Skin epidermis (tissue), 12 donors: ENCODE data around the gene PRAC1.
A peak's percentile ranks its signal among the peaks of the same experiment; 100 is the strongest.

Experiments used
- H3K27ac ChIP-seq, 21 experiments: fragments of 200-600 bp; sonication (generic) in 11 of 21; one replicate each; pipeline ENCODE4 v1.5.0; 2020; ENCODE audit warnings: mild to moderate bottlenecking in 3 of 21, inconsistent platforms in 2 of 21, moderate library complexity in 2 of 21
- H3K4me3 ChIP-seq, 7 experiments: fragments of 200-600 bp; sonication (generic) in 2 of 7; one replicate each; pipeline ENCODE4 v1.5.0; 2020; ENCODE audit warnings: inconsistent platforms in 2 of 7, mild to moderate bottlenecking in 2 of 7, moderate library complexity in 1 of 7

Gene PRAC1

GRCh38 chr17:48748718-48749566 is 26.6 kb upstream of the PRAC1 start:
- H3K27ac ChIP-seq: no peak overlapping the region
- H3K4me3 ChIP-seq: no peak overlapping the region

DNA sequence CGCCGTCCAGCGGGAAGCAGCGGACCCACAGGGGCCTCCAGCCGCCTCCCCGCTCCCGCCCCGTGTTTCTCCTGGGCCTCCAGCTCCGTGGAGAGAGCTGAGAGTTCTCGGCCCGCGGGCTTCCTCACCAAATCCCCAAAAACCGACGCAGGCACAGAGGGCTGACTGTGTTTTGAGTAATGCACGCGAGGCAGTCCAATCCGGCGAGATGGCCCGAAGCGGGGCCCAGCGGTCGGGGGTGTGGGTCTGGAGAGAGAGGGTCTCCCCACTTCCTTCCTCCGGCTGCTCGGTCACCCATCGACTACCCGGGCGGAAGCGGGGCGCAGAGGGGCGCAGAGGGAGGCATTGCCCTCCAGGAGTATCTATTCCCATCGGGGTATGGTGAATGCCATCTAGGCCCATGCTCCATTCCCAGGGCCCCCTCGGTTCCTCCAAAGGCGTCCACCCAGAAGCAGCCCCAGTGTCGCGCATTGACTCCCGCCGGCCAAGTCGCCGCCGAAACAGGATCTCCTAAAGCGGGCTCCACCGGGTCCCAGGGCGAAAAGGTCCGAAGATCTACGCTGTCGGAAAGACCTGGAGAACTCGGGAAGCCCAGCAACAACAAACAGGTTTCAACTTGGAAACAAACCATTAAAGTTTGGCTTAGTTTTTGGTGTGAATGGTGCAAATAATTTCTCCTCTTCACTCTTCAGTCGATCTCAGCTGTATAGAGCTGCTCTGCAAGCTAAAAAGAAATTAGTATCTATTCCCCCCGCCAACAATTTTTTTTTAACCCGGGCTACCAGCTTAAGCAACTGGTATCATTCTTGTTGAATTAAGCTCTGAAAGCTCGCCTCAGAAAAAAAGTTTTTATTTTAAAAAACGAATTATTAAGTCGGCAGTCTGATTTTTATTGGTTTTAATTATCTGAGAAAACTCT is 25.4 kb upstream of the PRAC1 start:
- H3K27ac ChIP-seq: no peak overlapping the region
- no peak overlapping the region for H3K4me3 ChIP-seq

GRCh38 chr17:48746916-48747444 is 24.7 kb upstream of the PRAC1 start:
- Histone ChIP-seq H3K4me3 (no peak overlapping the region), H3K27ac (no peak overlapping the region)

- no peak overlapping the region for H3K27ac ChIP-seq
- no peak overlapping the region for H3K4me3 ChIP-seq
Observed at GRCh38 chr17:48745381-48746275, 23.3 kb upstream of the PRAC1 start.

GRCh38 chr17:48740537-48740936 is 18.2 kb upstream of the PRAC1 start:
- no peak overlapping the region for H3K4me3 ChIP-seq
- no peak overlapping the region for H3K27ac ChIP-seq

DNA sequence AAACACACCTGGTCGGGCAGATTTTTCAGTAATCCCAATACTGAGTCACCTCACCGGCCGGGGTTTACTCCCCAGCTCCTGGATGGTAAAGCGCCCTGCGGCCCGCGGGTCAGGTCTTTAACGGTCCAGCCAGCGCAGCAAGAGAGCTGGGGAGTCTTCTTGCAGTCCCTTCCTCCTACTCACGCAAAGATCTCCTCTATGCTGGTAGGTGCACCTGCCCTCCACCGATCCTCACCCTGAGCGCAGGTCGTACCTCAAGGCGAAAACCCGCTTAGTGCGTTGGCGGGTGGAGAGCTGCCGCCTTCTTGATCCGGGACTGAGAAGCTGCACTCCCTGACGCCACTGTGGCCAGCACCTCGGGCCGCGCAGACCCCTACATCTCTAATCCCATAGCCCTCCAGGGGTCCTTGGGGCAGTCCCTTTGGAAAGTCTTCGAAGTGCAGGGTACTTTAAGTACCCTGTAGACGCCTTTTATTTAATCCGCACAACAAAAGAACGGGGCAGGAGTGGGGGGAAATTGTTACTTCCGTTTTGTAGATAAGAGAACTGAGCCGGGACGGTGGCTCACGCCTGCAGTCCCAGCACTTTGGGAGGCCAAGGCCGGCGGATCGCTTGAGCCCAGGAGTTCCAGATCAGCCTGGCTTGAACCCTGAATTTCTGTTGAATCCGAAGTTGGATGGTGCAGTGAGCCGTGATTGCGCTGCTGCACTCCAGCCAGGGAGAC is 16.6 kb upstream of the PRAC1 start:
- Histone ChIP-seq H3K27ac (no peak overlapping the region), H3K4me3 (no peak overlapping the region)

DNA sequence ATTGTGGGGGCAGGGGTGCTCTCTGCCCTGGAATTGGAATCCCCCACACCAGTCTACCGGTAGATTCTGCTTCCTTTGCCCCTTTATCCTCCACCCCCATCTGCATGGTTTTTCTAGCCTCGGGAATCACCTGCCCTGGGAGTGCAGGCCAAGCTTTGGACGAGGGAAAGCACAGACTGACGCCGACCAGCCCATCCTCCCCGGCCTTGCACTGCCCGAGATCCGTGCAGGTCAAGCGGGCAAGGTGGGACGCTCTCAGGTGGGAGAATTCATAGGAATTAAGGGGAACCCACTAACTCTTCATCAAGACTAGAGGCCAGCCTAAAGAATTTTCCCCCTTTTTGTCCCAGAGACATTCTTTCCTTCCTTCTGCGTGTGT is 16.1 kb upstream of the PRAC1 start:
- Histone ChIP-seq H3K4me3 (no peak overlapping the region), H3K27ac (no peak overlapping the region)

DNA sequence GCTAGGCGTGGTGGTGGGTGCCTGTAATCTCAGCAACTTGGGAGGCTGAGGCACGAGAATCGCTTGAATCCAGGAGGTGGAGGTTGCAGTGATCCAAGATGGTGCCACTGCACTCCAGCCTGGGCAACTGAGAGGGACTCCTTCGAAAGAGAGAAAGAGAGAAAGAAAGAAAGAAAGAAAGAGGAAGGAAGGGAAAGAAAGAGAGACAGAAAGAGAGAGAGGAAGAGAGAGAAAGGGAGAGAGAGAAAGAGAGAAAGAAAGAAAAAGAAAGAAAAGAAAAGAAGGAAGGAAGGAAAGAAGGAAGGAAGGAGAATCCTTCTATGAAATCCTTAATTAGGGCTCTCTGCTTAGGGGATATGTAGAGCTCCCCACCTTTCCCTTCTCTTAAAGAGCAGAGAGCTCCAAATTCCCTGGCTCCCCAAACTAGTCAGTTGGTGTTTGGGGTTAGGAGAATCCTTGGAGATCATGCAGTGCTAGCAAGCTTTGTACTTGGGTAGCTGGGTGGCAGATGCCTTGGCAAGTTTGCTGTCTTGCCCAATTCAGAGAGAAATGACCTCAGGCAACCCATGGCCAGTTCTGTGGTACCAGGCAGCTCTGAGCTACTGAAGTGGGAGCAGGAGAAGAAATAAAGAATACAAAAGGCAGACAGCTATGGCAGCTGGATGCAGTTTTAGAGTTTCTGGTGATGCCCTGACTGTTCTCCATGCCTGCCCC is 15.2 kb upstream of the PRAC1 start:
- no peak overlapping the region for H3K4me3 ChIP-seq
- no peak overlapping the region for H3K27ac ChIP-seq

- Histone ChIP-seq H3K27ac (no peak overlapping the region), H3K4me3 (no peak overlapping the region)
Observed at GRCh38 chr17:48735062-48735351, 12.7 kb upstream of the PRAC1 start.

- H3K27ac ChIP-seq: no peak overlapping the region
- no peak overlapping the region for H3K4me3 ChIP-seq
Observed at GRCh38 chr17:48734333-48735061, 12.2 kb upstream of the PRAC1 start.

- H3K4me3 ChIP-seq: no peak overlapping the region
- no peak overlapping the region for H3K27ac ChIP-seq
Observed at GRCh38 chr17:48733632-48734328, 11.5 kb upstream of the PRAC1 start.

GRCh38 chr17:48732688-48733629 is 10.6 kb upstream of the PRAC1 start:
- Histone ChIP-seq H3K27ac (no peak overlapping the region), H3K4me3 (no peak overlapping the region)

DNA sequence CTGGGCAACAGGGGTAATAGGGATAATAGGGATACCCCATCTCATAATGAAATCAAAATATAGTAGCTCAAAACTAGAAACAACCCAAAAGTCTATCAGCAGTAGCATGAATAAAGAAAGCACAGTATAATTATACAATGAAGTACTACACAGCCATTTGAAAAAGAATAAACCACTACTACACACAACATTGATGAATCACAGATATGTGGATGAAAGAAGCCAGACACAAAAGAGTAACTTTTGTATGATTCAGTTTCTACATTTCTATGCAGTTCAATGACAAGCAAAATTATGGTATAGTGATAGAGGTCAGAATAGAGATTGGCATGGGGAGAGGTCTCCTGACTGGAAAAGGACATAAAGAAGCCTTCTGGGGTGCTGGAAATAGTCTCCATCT is 9.0 kb upstream of the PRAC1 start:
- Histone ChIP-seq H3K27ac (no peak overlapping the region), H3K4me3 (no peak overlapping the region)

- Histone ChIP-seq H3K4me3 (no peak overlapping the region), H3K27ac (no peak overlapping the region)
Observed at GRCh38 chr17:48730240-48730550, 7.9 kb upstream of the PRAC1 start.

GRCh38 chr17:48729335-48730239 is 7.3 kb upstream of the PRAC1 start:
- H3K4me3 ChIP-seq: no peak overlapping the region
- H3K27ac ChIP-seq: peak overlapping the region in 1 of 21 experiments; percentile 49
